Mammary epithelial cell (primary cell): ENCODE data around the gene IFT172.

Source experiments
- EZH2 ChIP-seq: IDR thresholded peaks from 2 replicates; pipeline ENCODE4 v1.6.1; 2012; ENCODE audit warnings: low read length, inconsistent platforms, borderline replicate concordance
- TF ChIP-seq, protein P1 (sequence below), 2 donors: IDR thresholded peaks in 1 of 2; conservative IDR thresholded peaks in 1 of 2; 2 replicates each; pipeline ENCODE4 v1.5.1; 2011 to 2012; ENCODE audit warnings: inconsistent platforms in 2 of 2, low read length in 2 of 2, mild to moderate bottlenecking in 2 of 2, control low read depth in 1 of 2, low read depth in 1 of 2; ENCODE audit not compliant: insufficient read depth in 1 of 2; ENCODE audit errors: extremely low read depth in 1 of 2

DNA sequence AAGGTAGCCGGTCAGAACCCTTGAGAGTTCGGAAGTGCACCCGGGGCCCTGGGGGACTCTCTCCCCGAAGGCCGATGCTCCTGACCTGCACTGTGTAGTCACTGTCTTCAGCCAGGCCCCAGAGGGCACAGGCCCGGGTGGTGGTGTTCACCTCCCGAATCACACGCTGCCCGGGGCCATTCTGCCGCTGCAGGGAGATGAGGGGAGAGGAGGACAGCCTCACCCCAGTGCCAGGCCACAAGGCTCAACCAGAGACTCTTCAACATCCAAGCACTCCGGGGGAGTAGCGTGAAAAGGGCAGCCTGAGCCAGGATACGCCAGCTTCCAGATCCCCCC is 4.4 kb upstream of the IFT172 start:
- TF ChIP-seq, protein P1, sequence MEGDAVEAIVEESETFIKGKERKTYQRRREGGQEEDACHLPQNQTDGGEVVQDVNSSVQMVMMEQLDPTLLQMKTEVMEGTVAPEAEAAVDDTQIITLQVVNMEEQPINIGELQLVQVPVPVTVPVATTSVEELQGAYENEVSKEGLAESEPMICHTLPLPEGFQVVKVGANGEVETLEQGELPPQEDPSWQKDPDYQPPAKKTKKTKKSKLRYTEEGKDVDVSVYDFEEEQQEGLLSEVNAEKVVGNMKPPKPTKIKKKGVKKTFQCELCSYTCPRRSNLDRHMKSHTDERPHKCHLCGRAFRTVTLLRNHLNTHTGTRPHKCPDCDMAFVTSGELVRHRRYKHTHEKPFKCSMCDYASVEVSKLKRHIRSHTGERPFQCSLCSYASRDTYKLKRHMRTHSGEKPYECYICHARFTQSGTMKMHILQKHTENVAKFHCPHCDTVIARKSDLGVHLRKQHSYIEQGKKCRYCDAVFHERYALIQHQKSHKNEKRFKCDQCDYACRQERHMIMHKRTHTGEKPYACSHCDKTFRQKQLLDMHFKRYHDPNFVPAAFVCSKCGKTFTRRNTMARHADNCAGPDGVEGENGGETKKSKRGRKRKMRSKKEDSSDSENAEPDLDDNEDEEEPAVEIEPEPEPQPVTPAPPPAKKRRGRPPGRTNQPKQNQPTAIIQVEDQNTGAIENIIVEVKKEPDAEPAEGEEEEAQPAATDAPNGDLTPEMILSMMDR (conservative IDR thresholded peaks at IDR 0.05 in 1 of 2, IDR thresholded peaks at IDR 0.05 in 1 of 2; ENCODE audit: extremely low read depth in 1 of 2, insufficient read depth in 1 of 2, low read depth in 1 of 2, low read length in 2 of 2), result no peak
- no peak for TF ChIP-seq EZH2
